Iris pigment epithelial cell (primary cell): ENCODE results near the gene SNAP29.
A peak's percentile ranks its signal among the peaks of the same experiment; 100 is the strongest.
"Not testable (repeated sequence)": the region's sequence is repeated elsewhere in the genome, so short reads cannot be mapped to it uniquely, and the experiment has no call there.

Experiments used
- DNase-seq: peaks from one replicate; pipeline ENCODE4 v3.0.0-alpha.2; 2011; ENCODE audit warnings: low read depth

The SNAP29 gene

DNA sequence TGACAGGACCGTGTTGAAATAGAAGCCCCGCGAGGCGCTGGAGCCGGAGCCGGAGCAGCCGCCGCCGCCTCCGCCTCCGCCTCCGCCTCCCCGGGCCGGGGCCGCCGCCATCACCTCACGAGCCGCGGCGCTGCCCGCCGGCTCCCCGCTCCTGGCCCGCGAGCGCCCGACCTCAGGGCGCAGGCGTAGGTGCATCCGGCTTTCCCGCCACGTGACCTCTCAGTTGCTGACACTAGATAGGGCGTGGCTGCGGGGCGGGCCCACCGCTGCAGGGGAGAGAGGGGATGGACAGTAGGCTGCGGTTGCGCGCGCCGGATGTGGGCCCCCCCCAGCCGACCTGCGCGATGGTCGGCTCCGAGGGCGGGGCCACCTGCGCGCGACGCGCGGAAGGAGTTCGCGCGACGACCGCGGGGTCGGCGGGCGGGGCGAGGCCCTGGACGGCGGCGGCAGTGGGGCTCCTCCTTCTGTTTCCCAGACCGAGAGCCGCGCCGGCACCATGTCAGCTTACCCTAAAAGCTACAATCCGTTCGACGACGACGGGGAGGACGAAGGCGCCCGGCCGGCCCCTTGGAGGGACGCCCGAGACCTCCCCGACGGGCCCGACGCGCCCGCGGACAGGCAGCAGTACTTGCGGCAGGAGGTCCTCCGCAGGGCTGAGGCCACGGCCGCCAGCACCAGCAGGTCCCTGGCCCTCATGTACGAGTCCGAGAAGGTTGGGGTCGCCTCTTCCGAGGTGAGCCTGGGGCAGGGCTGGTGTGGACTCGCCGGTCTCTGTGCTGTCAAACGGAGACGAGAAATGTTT lies at the start of gene SNAP29, which contains the start of gene PI4KA:
Gene SNAP29, plus strand, starts transcription at position 393 of the 802 bp plus-strand sequence. Its CDS starts 104 bp downstream, at position 497.
Gene PI4KA, minus strand, starts transcription at position 197 of the 802 bp plus-strand sequence. Its CDS starts 86 bp downstream, at position 111.
- DNase-seq = peak; percentile 99

DNA sequence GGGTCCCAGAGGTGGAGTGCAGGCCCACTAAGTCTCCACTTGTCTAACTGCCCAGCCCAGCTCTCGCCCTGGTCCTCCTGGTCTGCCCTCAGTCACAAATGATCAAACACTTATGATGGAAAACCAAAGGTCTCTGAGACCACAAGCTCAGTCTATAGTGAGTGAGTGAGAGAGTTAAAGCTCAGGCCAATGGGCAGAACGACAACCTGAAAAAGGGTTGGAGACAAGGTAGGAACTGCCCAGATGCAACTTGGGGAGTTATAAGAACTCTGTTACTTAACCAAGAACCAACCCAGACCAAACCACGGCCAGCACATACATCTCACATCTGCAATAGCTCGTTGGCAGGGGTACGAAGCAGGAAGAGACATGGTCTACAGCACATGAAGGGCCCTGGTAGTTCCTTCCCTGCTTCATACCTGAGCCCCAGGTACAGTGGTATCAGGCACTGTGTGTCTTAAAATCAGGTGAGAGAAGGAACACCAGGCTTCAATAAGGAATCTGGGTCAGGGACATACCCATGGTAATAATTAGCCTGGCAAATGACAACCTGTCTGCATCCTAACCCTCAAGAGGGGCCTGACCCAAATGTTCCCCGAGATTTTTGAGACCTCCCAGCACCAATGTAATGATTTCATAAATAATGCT lies 49.1 kb upstream of the SNAP29 start:
- no peak for DNase-seq

DNA sequence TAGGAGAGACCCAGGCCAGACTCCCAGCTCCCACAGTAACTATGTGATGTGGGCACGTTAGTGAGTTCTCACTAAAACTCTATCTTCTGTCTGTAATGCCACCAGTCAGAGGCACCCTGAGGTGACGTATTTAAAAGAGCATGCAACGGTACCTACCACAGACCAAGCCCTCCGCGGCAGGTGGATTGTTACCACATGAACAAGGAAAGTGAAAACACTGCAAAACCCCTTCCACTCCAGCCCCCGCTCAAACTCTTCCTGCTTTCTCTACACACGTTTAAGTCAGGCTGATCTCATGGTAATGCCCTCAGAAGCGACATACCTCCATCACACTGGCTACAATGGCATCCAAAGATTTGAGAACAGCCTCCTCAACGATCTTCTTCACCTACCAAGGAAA lies 48.2 kb upstream of the SNAP29 start:
- DNase-seq = no peak

DNA sequence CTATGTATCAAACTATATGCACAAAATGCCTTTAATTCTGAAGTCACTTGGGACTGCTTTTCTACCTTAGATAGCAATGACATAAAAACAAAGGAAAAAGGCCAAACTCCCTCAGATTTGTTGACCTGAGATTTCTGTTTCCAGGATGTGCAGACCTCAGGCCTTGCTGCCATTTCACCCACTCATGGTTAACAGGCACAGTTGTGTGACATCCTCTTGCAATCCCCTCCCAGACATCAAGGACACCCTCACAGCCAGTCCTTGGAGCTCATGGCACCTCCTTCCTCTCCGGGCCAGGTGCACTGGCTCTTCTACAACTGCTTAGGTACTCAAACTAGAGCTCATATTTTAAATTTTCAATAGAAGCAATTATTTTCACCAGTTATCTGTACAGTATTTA lies 47.6 kb upstream of the SNAP29 start:
- no peak for DNase-seq

DNA sequence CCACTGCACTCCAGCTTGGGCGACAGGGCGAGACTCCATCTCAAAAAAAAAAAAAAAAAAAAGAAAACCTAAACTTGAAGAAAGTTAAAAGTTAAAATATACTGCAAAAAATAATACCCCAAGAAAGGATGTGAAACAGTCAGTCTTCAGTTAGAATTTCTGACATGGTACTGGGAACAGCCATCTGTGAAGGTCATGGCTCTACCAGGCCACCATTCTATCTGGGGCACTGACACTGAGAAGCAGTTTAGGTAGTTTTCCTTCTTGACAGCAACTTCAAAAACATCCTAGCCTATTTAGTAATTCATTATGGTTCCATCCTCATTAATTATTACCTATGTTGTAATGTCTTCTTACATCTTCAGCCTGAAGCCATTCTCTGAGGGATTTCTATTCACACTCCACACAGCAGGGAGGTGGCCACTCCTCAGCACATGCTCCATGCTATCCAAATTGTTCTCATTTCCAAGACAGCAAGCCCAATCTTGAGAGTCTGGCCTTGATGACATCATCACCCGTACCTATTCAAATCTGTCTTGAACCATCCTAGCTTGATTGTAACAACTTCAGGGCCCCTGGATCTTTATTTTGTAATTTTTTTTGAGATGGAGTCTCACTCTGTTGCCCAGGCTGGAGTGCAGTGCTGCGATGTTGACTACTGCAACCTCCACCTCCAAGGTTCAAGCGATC lies 46.7 kb upstream of the SNAP29 start:
- no peak for DNase-seq

DNA sequence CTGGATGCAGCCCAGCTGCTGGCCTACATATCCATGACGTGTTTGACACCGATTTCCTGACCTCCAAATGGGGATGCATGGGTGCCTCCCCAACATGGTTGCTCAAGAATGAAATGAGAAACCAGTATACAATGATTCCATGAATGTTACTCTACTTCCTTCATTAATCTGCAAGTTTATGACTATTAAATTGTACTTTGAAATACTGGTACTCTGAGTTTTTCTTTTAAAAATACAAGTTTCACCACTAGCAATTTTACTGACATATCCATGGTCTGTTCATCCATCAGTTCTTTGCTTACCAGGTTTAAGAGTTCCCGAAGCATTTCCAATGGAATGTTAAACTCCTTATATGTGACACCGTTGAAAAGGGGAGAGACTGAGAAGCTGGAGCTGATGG lies 45.8 kb upstream of the SNAP29 start:
- no peak for DNase-seq

DNA sequence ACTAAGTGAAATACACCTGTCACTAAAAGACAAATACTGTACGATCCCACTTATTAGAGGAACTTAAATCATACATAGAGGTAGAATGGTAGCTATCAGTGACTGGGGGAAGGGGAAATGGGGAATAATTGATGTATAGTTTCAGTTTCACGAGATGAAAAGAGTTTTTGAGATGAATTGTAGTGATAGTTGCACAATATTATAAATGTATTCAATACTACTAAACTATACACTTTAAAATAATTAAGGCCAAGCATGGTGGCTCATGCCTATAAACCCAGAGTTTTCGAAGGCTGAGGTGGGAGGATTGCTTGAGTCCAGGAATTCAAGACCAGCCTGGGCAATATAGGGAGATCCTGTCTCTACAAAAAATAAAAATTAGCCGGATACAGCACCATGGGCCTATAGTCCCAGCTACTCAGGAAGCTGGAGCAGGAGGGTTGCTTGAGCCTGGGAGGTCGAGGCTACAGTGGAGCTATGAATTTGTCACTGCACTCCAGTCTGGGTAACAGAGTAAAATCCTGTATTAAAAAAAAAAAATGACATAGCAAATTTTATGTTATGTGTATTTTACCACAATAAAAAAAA lies 44.5 kb upstream of the SNAP29 start:
- no peak for DNase-seq

DNA sequence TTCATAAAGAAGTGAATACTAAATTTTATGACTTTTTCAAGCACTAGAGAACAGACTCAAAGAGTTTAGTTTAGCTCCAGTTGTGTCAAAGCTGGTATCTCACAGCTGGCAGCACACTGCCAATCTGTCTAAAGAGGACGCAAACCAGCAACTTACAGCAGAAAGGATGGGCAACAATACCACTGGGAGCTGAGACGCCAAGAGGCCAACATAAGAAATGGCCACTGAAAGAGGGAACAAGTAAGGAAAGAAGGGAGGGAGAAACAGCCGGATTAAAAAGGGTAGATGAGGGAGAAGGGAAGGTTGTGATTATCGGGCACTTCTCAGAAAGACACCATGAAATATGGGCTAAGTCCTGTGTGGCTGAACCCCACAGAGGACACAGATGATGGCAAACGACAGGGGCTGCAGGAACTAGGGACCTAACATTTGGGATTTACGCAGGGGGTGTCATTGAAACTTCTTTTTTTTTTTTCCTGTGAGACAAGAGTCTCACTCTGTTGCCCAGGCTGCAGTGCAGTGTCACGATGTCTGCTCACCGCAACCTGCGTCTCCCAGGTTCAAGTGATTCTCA lies 43.2 kb upstream of the SNAP29 start:
- DNase-seq = no peak

DNA sequence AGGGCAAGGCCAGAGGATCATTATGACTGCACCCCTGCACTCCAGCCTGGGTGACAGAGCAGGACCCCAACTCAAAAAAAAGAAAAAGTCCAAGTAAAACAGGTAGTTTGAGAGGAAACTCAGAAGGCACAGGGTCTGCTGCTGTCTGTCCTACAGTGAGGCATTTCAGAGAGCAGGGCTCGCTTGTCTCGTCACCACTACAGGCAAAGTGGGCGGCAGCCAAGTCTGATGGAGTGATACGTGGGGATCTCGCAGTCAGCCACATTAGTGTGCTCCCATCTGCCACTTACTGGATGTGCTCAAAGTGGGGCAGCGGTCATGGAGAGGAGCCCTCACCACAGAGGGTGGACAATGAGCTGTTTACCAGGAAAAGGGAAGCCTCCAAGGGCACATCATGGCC lies 42.2 kb upstream of the SNAP29 start:
- DNase-seq = no peak

DNA sequence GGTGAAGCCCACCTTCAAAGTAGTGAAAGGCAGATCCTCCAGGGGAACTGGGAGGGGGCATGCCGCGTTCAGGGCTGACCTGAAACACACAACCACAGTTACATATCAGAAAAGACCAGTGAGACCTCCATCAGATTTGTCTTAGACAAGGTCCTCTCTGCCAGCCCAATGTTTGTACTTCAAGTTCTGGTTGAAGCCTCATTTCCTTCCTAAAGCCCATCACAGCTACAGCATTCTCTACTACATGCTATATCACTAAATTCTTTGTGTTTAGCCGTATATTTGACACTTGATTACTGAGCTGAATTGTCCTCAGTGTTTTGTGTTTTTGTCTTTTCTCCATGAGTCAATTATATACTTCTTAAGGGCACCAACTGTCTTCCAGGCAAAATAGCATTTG lies 40.3 kb upstream of the SNAP29 start:
- no peak for DNase-seq

DNA sequence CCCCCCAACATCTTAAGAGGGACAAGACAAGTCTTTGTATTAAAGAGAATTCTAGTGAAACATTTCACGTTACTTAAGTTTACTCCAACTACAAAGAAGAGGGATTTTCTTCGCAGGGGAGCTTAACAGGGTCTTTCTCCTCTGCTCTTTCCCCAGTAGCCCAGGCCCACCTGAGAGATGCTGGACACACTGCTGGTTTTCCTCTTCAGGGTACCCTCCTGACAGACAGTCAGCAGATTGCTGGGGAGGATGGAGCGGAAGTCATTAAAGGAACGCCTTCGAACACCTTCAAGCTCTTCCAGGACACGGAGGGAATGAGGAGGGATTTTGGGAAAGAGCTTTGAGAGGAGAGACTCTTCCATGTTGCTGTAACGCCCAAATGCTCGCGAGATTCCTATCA lies 39.3 kb upstream of the SNAP29 start:
- no peak for DNase-seq

DNA sequence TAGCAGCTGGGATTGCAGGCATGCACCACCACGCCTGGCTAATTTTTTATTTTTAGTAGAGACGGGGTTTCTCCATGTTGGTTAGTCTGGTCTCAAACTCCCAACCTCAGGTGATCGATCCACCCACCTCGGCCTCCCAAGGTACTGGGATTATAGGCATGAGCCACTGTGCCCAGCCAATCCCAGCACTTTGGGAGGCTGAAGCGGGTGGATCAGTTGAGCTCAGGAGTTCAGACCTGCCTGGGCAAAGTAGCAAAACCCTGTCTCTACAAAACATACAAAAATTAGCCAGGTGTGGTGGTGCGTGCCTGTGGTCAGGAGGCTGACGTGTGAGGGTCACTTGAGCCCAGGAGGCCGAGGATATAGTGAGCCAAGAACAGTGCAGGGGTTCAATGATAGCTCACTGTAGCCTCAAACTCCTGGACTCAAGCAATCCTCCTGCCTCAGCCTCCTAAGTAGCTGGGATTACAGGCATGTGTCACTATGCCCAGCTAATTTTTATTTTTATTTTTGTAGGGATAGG lies 37.0 kb upstream of the SNAP29 start:
- not testable (repeated sequence) for DNase-seq

DNA sequence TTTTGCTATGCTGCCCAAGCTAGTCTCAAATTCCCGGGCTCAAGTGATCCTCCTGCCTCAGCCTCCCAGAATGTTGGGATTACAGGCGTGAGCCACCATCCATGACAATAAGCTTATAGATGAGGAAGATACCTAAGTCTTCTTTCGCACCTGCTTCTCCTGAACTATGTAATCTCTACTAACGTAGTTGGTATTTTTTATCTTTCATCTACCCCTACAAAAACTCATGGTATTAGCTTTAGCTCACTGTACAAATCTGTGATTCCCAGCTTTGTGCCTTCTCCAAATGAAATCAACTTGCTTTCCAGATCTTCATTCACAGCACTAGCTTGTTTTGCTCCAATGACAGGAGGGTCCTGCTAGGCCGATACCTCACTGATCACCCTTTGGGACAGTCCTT lies 36.6 kb upstream of the SNAP29 start:
- no peak for DNase-seq

DNA sequence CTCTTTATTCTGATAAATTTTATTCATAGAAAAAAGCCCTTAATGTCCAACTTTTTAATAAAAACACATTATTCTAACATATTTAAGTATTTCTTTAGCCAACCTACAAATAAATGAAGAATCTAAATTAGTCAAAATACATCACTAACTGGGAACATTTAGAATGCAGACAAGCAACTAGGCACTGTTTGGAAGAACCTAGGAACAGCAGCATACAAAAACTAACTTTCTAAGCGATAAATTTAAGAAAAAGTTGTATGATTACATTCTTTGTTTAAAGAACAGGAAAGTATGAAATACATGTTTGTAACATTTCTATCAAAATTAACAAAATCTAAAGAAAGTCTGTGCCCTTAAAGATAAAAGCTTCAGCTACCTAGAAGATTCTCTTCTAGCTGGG lies 35.5 kb upstream of the SNAP29 start:
- no peak for DNase-seq

DNA sequence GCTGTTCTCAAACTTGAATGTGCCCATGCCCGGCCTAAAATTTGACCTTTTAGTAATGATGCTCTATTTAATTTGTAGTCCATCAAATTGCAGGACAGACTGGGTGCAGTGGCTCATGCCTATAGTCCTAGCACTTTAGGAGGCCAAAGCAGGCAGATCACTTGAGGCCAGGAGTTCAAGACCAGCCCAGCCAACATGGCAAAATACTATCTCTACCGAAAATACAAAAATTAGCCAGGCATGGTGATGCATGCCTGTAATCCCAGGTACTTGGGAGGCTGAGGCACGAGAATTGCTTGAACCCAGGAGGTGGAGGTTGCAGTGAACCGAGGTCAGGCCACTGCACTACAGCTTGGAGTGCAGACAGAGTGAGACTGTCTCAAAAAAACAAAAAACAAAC lies 33.6 kb upstream of the SNAP29 start:
- DNase-seq = not testable (repeated sequence)

DNA sequence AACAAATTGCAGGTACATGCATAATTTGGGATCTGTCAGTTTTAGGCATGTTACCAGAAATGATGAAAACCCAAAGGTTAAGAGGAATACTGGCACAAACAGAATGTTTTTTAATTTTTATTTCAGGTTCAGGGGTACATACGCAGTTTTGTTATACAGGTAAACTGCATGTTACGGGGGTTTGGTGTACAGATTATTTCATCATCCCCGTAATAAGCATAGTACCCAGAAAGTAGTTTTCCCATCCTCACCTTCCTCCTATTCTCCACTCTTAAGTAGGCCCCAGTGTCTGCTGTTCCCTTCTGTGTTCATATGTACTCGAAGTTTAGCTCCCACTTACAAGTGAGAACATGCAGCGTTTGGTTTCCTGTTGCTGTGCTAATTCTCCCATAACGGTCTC lies 33.2 kb upstream of the SNAP29 start:
- no peak for DNase-seq

DNA sequence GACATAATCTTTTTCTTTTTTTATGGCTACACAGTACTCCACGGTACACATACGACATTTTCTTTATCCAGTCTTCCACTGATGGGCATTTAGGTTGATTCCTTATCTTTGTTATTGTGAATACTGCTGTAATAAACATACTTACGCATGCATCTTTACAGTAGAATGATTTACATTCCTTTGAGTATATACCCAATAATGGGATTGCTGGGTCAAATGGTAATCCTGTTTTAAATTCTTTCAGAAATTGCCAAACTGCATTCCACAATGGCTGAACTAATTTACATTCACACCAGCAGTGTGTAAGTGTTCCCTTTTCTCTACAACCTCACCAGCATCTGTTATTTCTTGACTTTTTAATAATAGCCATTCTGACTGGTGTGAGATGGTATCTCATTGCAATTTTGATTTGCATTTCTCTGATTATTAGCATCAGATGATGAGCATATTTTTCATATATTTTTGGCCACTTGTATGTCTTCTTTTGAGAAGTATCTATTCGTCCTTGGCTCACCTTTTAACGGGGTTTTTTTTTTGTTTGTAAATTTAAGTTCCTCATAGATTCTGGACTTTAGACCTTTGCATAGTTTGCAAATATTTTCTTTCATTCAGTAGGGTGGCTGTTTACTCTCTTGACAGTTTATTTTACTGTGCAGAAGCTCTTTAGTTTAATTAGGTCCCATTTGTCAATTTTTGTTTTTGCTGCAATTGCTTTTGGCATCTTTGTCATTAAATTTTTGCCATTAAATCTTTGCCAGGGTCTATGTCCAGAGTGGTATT lies 32.2 kb upstream of the SNAP29 start:
- peak; percentile 6 for DNase-seq

DNA sequence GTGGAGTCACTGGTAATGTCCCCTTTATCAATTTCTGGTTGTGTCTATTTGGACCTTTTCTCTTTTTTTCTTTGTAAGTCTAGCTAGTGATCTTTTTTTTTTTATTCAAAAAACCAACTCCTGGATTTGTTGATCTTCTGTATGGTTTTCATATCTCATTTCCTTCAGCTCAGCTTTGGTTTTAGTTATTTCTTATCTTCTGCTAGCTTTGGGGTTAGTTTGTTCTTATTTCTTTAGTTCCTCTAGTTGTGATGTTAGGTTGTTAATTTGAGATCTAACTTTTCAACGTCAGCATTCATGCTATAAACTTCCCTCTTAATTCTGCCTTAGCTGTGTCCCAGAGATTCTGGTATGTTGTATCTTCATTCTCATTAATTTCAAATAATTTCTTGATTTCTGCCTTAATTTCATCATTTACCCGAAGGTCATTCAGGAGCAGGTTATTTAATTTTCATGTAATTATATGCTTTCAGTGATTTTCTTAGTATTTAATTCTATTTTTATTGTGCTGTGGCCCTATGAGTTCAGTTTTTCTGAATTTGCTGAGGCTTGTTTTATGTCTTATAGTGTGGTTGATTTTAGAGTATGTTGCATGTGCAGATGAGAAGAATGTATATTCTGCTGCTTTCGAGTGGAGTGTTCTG lies 29.2 kb upstream of the SNAP29 start:
- no peak for DNase-seq

DNA sequence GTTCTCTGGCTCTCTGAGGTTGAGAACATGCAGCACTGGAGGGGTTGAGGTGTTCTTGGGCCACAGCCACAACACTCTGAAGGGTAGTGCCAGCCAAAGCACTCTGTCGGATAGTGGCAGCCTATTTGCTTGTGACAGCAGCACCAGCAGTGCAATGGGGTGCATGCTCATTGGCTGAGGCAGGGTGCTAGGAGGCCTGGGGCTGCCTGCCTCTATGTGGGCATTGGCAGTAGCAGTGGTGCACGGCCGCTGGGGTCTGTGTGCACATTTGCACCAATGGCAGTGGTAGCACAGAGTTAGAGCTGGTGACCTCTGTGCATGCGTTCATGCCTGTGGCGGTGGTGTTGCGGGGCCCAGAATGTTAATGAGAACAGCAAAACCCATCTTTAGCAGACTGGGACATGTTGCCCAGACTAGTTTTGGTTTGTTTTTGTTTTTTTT lies 25.6 kb upstream of the SNAP29 start:
- DNase-seq = no peak

DNA sequence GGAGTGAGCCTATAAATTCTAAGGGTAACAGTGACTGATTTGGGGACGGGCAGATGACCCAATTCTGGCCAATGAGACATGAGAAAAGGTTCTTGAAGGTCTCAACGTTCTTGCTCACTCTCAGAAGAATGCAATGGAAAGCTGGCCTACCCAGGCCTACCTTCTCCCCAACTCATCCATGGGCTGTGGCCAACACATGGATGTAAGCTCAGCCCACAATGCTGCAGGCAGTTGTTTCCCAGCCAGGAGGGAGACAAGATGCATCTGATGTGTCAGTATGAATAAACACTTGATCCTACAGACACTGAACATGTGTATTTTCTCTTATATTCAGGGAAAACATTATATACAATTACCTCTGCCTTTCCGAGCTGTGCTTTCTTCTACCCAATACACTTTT lies 24.6 kb upstream of the SNAP29 start:
- no peak for DNase-seq

DNA sequence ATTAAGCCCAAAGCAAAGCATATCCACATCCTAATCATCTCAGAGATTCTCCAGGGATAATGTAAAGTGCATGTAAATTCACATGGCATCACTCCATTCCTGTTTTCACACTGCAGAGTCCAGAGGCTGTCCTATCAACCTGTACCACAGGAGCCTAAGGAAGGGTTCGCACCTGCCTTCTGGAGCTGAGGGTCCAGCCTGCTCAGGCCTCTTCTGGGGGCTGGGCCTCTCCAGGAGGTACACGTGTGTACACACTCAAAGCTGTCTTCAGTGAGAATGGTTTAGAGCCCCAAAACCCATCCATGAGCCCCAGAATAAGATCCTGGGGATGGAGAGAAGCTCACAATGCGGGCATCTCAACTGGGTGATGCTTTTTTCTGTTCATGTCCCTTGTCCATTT lies 24.1 kb upstream of the SNAP29 start:
- DNase-seq = no peak
